Measurements from ENCODE around the gene JAK1. TPM values are rescaled to one million over a fixed set of nuclear protein-coding genes. Genes with fewer than 3 reads are reported as not detected.
A peak's percentile ranks its signal among the peaks of the same experiment; 100 is the strongest.

Gene JAK1
- total and polyA plus RNA-seq, 4 donors: 81.4 to 109 (median 103) TPM

DNA sequence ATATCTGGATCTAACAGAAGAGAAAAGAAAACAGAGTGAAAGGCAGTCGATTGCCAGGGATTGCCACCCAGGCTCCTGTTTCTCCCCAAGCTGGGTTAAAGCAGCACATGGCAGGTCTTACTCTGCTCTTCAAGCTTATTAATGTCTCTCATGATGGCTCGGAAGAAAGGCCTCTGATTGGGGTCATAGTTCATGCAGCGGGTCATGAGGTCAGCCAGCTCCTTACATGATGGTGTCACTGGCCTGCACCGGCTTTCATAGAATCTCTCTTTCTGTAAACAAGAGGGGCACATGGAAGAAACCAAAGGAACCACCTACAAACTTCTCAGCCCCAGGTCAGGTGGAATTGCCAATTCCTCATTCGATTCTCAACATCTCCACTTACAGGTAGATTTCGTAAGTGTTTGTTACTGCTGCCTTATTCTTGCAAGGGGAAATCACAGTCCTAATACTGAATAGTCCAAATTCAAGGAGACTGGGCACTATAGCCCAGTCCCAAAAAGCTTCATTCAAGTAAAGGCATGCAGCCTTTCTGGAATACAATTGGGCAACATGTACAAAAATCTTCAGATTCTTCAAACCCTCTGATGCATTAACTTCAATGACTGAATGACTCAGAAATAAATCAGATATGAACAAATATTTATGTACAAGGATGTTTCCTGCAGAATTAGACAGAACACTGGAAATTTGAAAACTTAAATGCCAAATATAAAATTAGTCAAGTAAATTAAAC is 124.9 kb downstream of the JAK1 start:
- Histone ChIP-seq H3K36me3 (ENCODE audit: control insufficient read depth, insufficient read depth, low read length) (peaks cover 68% of the 10 kb centered on the region), H3K4me3 (ENCODE audit: low read depth, low read length) (no peak overlapping the region), H3K27me3 (ENCODE audit: control insufficient read depth, insufficient read depth, low read length) (no peaks in the 10 kb centered on the region), H3K27ac (ENCODE audit: low read depth, low read length) (no peak overlapping the region), H3K9me3 (ENCODE audit: control insufficient read depth, insufficient read depth, low read length) (no peaks in the 10 kb centered on the region), H3K4me1 (ENCODE audit: control insufficient read depth, insufficient read depth, low read length) (peaks cover 21% of the 10 kb centered on the region)
- 66% methylated on average over 3 of the region's 6 CpGs for WGBS (ENCODE audit: insufficient coverage)
- no peak for DNase-seq (ENCODE audit: low read depth in 4 of 6, low spot score in 6 of 6)

DNA sequence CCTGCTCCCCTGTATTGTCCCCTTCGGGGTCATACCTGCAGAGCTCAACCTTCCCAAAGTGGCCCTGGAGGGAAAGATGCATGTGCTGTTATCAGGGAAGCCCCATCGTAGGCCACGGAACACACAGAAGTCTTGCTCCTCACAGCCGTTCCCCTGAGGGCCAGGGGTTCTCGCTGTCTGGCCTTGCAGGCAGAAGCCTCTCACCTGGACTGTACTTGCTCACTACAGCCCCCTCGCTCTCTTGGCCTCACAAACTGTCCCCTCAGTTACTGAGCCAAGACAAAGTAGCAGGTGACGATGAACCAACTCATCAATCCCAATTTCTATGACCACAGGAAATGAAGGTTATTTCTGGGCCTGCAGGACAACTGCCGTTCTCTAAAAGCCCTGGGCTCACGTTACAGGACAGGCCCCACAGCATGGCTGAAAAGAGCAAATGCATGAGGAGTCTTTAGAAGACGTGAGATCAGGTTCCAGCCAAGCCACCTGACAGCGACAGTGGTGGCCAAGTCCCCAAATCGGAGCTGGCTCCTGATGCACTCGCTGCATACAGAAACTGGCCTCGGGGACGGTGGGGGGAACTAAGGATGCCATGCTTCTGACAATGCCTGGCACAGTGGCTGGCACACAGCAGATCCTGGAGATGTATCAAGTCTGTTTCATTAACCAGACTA is 126.5 kb downstream of the JAK1 start:
- H3K4me1 ChIP-seq (ENCODE audit: control insufficient read depth, insufficient read depth, low read length): peaks cover 14% of the 10 kb centered on the region
- H3K36me3 ChIP-seq (ENCODE audit: control insufficient read depth, insufficient read depth, low read length): peaks cover 55% of the 10 kb centered on the region
- H3K27ac ChIP-seq (ENCODE audit: low read depth, low read length): no peak overlapping the region
- peak in 1 of 6 donors; percentile 29 for DNase-seq (ENCODE audit: low read depth in 4 of 6, low spot score in 6 of 6)
- H3K4me3 ChIP-seq (ENCODE audit: low read depth, low read length): no peak overlapping the region
- no peaks in the 10 kb centered on the region for H3K27me3 ChIP-seq (ENCODE audit: control insufficient read depth, insufficient read depth, low read length)
- WGBS (ENCODE audit: insufficient coverage): 73% methylated on average over 15 of the region's 15 CpGs
- no peaks in the 10 kb centered on the region for H3K9me3 ChIP-seq (ENCODE audit: control insufficient read depth, insufficient read depth, low read length)

DNA sequence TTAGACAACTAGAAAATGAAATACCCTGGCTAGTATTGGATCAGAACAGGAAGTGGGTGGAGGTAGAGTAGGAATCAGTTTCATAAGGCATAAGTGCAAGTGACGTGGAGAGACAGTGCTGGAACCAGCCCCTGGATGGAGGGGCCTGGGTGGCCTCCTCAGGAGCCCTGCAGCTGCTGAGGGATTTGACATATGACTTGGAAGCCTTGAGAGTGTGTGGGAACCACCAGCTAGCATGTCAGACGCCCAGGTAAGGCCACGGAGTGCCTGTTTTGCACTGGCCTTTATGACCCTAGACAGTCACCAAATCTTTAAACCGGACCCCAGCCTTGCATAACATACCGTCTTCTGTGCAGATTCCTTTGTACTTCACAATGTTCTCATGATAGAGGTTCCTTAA is 127.1 kb downstream of the JAK1 start:
- WGBS (ENCODE audit: insufficient coverage): 94% methylated on average over 5 of the region's 5 CpGs
- peaks cover 13% of the 10 kb centered on the region for H3K4me1 ChIP-seq (ENCODE audit: control insufficient read depth, insufficient read depth, low read length)
- no peak for DNase-seq (ENCODE audit: low read depth in 4 of 6, low spot score in 6 of 6)
- H3K4me3 ChIP-seq (ENCODE audit: low read depth, low read length): no peak overlapping the region
- peaks cover 49% of the 10 kb centered on the region for H3K36me3 ChIP-seq (ENCODE audit: control insufficient read depth, insufficient read depth, low read length)
- no peak overlapping the region for H3K27ac ChIP-seq (ENCODE audit: low read depth, low read length)
- no peaks in the 10 kb centered on the region for H3K9me3 ChIP-seq (ENCODE audit: control insufficient read depth, insufficient read depth, low read length)
- H3K27me3 ChIP-seq (ENCODE audit: control insufficient read depth, insufficient read depth, low read length): no peaks in the 10 kb centered on the region

DNA sequence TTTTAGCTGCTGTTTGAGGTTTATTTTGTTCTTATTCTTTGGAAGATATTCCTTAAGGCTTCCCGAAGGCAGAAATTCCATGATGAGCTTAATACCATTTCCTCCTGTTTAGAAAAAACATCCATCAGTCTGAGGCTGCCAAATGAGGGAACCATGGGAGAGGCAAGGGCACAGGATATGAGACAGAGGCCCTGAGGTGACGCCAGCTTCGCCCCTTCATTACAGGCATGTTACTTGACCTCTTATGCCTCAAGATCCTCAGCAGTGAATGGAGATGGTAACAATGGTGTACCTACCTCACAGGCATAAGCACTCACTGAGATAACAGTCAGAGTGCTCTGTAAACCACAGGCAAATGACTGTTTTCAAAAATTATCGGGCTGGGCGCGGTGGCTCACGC is 127.9 kb downstream of the JAK1 start:
- H3K27me3 ChIP-seq (ENCODE audit: control insufficient read depth, insufficient read depth, low read length): no peaks in the 10 kb centered on the region
- WGBS (ENCODE audit: insufficient coverage): 100% methylated on average over 2 of the region's 7 CpGs
- peaks cover 43% of the 10 kb centered on the region for H3K36me3 ChIP-seq (ENCODE audit: control insufficient read depth, insufficient read depth, low read length)
- no peak overlapping the region for H3K27ac ChIP-seq (ENCODE audit: low read depth, low read length)
- DNase-seq (ENCODE audit: low read depth in 4 of 6, low spot score in 6 of 6): no peak
- no peak overlapping the region for H3K4me3 ChIP-seq (ENCODE audit: low read depth, low read length)
- peaks cover 8% of the 10 kb centered on the region for H3K4me1 ChIP-seq (ENCODE audit: control insufficient read depth, insufficient read depth, low read length)
- no peaks in the 10 kb centered on the region for H3K9me3 ChIP-seq (ENCODE audit: control insufficient read depth, insufficient read depth, low read length)

DNA sequence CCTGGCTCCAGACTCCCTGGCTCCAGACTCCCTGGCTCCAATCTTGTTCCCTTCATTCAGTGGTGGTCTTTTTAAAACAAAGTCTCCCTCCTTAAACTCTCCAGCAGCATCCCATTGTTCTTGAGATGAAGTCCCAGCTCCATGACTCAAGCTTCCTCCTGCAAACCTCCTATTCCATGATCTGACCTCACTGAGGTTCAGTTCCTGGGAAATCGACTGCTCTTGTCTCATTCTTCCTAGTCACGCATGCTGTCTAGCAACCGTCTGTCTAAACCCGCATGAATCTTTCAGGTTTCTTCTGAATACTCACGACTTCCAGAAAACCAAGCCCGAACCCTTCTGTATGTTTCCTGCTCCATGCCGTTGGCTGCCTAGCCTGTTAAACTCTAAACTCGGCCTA is 129.5 kb downstream of the JAK1 start:
- Histone ChIP-seq H3K27me3 (ENCODE audit: control insufficient read depth, insufficient read depth, low read length) (no peaks in the 10 kb centered on the region), H3K36me3 (ENCODE audit: control insufficient read depth, insufficient read depth, low read length) (peaks cover 35% of the 10 kb centered on the region), H3K9me3 (ENCODE audit: control insufficient read depth, insufficient read depth, low read length) (no peaks in the 10 kb centered on the region), H3K4me3 (ENCODE audit: low read depth, low read length) (no peak overlapping the region), H3K4me1 (ENCODE audit: control insufficient read depth, insufficient read depth, low read length) (peaks cover 8% of the 10 kb centered on the region), H3K27ac (ENCODE audit: low read depth, low read length) (no peak overlapping the region)
- WGBS (ENCODE audit: insufficient coverage): 89% methylated on average over 7 of the region's 8 CpGs
- DNase-seq (ENCODE audit: low read depth in 4 of 6, low spot score in 6 of 6): no peak

DNA sequence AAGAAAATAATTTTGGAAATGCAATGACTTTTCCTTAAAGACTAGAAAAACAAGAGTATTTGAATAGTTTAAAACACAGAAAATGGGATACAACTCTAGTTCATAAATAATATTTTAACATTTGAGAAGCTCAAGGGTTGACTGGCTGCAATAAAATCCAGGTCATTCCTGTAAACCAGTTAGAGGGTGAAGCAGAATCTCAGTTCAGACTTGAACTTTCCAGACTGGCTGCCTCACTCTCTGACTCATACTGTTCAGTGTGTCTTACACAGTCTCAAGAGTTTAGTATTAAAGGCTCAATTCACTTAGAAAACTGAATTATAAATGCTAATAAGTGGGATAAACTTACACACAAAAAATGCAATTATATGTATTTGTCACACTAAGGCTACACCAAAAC is 131.6 kb downstream of the JAK1 start:
- DNase-seq (ENCODE audit: low read depth in 4 of 6, low spot score in 6 of 6): no peak
- Histone ChIP-seq H3K9me3 (ENCODE audit: control insufficient read depth, insufficient read depth, low read length) (no peaks in the 10 kb centered on the region), H3K4me1 (ENCODE audit: control insufficient read depth, insufficient read depth, low read length) (peaks cover 2% of the 10 kb centered on the region), H3K4me3 (ENCODE audit: low read depth, low read length) (no peak overlapping the region), H3K27ac (ENCODE audit: low read depth, low read length) (no peak overlapping the region), H3K36me3 (ENCODE audit: control insufficient read depth, insufficient read depth, low read length) (peaks cover 23% of the 10 kb centered on the region), H3K27me3 (ENCODE audit: control insufficient read depth, insufficient read depth, low read length) (no peaks in the 10 kb centered on the region)

DNA sequence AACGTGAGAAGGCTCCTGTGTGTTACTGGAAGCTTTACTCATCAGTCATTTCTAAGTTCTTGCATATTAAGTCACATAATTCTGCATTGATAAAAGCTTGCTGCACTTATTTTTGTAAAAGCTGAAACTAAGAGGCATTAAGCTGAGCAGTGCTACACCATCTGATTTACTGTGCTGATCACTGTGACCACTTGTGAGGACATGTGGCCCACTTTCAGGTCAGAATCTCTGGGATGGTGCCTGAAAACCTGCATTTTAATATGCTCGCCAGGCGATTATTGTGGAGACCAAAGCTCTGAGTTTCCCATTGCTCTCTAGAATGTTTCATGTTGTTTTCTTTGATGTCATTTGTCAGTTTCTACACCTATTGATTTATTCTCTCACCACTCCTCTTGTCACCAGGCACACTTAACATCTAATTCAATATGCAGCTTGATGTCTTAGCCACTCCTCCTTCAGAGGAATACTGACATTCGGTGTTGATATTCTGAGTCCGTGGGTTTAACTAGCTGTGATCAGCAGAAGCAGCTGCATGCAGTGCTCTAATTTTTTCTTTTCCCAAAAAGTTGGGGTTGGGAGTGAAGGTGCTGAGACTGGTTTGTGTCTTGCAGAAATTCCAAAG is 136.2 kb downstream of the JAK1 start:
- H3K27me3 ChIP-seq (ENCODE audit: control insufficient read depth, insufficient read depth, low read length): no peaks in the 10 kb centered on the region
- no peaks in the 10 kb centered on the region for H3K9me3 ChIP-seq (ENCODE audit: control insufficient read depth, insufficient read depth, low read length)
- H3K36me3 ChIP-seq (ENCODE audit: control insufficient read depth, insufficient read depth, low read length): no peaks in the 10 kb centered on the region
- H3K4me1 ChIP-seq (ENCODE audit: control insufficient read depth, insufficient read depth, low read length): no peaks in the 10 kb centered on the region
- DNase-seq (ENCODE audit: low read depth in 4 of 6, low spot score in 6 of 6): no peak
- H3K4me3 ChIP-seq (ENCODE audit: low read depth, low read length): no peak overlapping the region
- WGBS (ENCODE audit: insufficient coverage): 40% methylated on average over 1 of the region's 5 CpGs
- H3K27ac ChIP-seq (ENCODE audit: low read depth, low read length): no peak overlapping the region

DNA sequence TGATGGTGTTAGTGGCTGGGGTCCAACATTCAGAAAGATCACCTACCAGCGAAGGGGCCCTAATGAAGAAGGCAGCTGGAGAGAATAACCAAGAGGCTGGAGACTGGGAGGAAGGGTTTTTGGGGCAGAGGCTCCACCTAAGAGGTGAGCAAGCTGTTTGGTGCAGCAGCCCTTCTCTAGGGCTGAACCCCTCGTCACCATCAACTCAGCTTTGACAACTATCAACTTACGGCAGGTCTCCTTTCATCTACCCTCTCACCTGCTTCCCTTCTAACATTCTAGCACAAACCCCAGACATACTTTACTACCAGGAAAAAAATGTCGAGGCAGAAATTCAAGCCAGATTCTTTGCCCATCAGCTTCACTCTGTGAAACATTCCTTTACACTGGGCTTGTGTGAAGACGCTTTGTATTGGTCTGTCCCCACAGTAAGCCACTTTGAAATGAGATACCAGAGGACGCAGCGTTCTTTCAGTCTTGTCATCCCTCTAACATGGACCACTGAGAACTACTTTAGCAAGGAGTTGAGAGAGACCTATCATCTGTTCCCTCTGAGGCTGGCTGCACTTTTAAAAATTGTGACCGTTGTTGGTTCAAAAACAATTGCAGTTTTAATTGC is 136.8 kb downstream of the JAK1 start:
- no peaks in the 10 kb centered on the region for H3K27me3 ChIP-seq (ENCODE audit: control insufficient read depth, insufficient read depth, low read length)
- WGBS (ENCODE audit: insufficient coverage): 70% methylated on average over 7 of the region's 8 CpGs
- no peak overlapping the region for H3K27ac ChIP-seq (ENCODE audit: low read depth, low read length)
- DNase-seq (ENCODE audit: low read depth in 4 of 6, low spot score in 6 of 6): no peak
- H3K9me3 ChIP-seq (ENCODE audit: control insufficient read depth, insufficient read depth, low read length): no peaks in the 10 kb centered on the region
- H3K36me3 ChIP-seq (ENCODE audit: control insufficient read depth, insufficient read depth, low read length): no peaks in the 10 kb centered on the region
- no peaks in the 10 kb centered on the region for H3K4me1 ChIP-seq (ENCODE audit: control insufficient read depth, insufficient read depth, low read length)
- H3K4me3 ChIP-seq (ENCODE audit: low read depth, low read length): no peak overlapping the region

DNA sequence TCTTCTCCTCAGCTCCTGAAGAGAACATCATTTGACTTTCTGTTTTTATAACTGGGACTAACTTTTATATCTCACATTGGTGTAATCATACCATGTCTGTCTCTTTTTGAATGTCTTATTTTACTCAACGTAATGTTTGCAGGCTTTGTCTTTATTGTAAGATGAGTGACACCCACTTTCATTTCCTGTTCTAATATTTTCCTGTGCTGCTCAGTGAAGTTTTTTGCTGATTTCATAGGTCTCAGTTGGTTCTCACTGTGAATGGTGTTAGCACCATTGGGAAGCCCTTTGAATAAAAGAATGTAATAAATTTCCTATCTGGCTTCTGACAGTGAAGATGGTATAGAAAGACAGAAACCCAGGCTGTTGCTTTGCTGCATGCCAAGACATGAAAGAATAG is 137.5 kb downstream of the JAK1 start:
- Histone ChIP-seq H3K36me3 (ENCODE audit: control insufficient read depth, insufficient read depth, low read length) (no peaks in the 10 kb centered on the region), H3K4me1 (ENCODE audit: control insufficient read depth, insufficient read depth, low read length) (no peaks in the 10 kb centered on the region), H3K4me3 (ENCODE audit: low read depth, low read length) (no peak overlapping the region), H3K27ac (ENCODE audit: low read depth, low read length) (no peak overlapping the region), H3K27me3 (ENCODE audit: control insufficient read depth, insufficient read depth, low read length) (no peaks in the 10 kb centered on the region), H3K9me3 (ENCODE audit: control insufficient read depth, insufficient read depth, low read length) (no peaks in the 10 kb centered on the region)
- no CpG with 5 or more reads among the region's 1 CpG for WGBS (ENCODE audit: insufficient coverage)
- DNase-seq (ENCODE audit: low read depth in 4 of 6, low spot score in 6 of 6): no peak

All from spinal cord (tissue), 10 donors.